HepG2 (cell line): ENCODE measurements around the gene BCL2L1. TPM values are rescaled to one million over a fixed set of nuclear protein-coding genes. Genes with fewer than 3 reads are reported as not detected.

Experiments
- ELF4 ChIP-seq: sonication (generic); formaldehyde crosslinking; IDR thresholded peaks from 2 replicates; pipeline ENCODE4 v1.5.0; 2020; ENCODE audit warnings: missing genetic modification reagents, mild to moderate bottlenecking, moderate library complexity, borderline replicate concordance
- HCFC1 ChIP-seq: fragments of 150-350 bp; IDR thresholded peaks from 2 replicates; pipeline ENCODE4 v1.6.1; 2014; ENCODE audit warnings: low read depth, low read length
- HDAC2 ChIP-seq: sonication (generic); formaldehyde crosslinking; IDR thresholded peaks from 2 replicates; pipeline ENCODE4 v1.4.0; 2020; ENCODE audit warnings: missing genetic modification reagents
- KAT7 ChIP-seq: IDR thresholded peaks from 2 replicates; pipeline ENCODE4 v1.6.1; 2018; ENCODE audit warnings: borderline replicate concordance, missing compliant biosample characterization
- KLF16 ChIP-seq, 2 experiments: sonication (generic) in 1 of 2; formaldehyde crosslinking in 1 of 2; IDR thresholded peaks; 2 replicates each; pipeline versions ENCODE4 v1.6.1 to v1.8.0; 2016 to 2023; ENCODE audit warnings: missing genetic modification reagents in 2 of 2, missing compliant biosample characterization in 1 of 2
- LRRFIP1 ChIP-seq: sonication (generic); formaldehyde crosslinking; conservative IDR thresholded peaks from 2 replicates; pipeline ENCODE4 v1.4.0; 2020; ENCODE audit warnings: missing genetic modification reagents
- MATR3 ChIP-seq: sonication (generic); formaldehyde crosslinking; IDR thresholded peaks from 2 replicates; pipeline ENCODE4 v1.4.0; 2020; ENCODE audit warnings: missing genetic modification reagents
- NR2F2 ChIP-seq: IDR thresholded peaks from 2 replicates; pipeline ENCODE4 v1.6.1; 2012; ENCODE audit warnings: low read depth, inconsistent platforms, borderline replicate concordance
- PTBP1 ChIP-seq: fragments of 200-400 bp; formaldehyde crosslinking; IDR thresholded peaks from 2 replicates; pipeline ENCODE4 v1.6.1; 2018; ENCODE audit warnings: low read length, low read depth; ENCODE audit not compliant: poor library complexity, severe bottlenecking
- SP5 ChIP-seq: IDR thresholded peaks from 2 replicates; pipeline ENCODE4 v1.6.1; 2016; ENCODE audit warnings: low read depth, borderline replicate concordance
- ZC3H4 ChIP-seq: sonication (generic); formaldehyde crosslinking; IDR thresholded peaks from 2 replicates; pipeline ENCODE4 v1.4.0; 2020; ENCODE audit warnings: missing genetic modification reagents, borderline replicate concordance
- ZFP1 ChIP-seq: IDR thresholded peaks from 2 replicates; pipeline ENCODE4 v1.6.1; 2016
- ZNF101 ChIP-seq: sonication (generic); formaldehyde crosslinking; IDR thresholded peaks from 2 replicates; pipeline ENCODE4 v1.4.0; 2020; ENCODE audit warnings: mild to moderate bottlenecking, low read depth, missing genetic modification reagents, borderline replicate concordance
- ZNF207 ChIP-seq: fragments of 450-650 bp; IDR thresholded peaks from 2 replicates; pipeline ENCODE4 v1.6.1; 2016; ENCODE audit warnings: antibody characterized with exemption, borderline replicate concordance
- ZNF333 ChIP-seq: sonication (generic); formaldehyde crosslinking; IDR thresholded peaks from 2 replicates; pipeline ENCODE4 v1.4.0; 2020; ENCODE audit warnings: mild to moderate bottlenecking, missing genetic modification reagents, borderline replicate concordance
- ZNF335 ChIP-seq: sonication (generic); formaldehyde crosslinking; IDR thresholded peaks from 2 replicates; pipeline ENCODE4 v1.4.0; 2020; ENCODE audit warnings: missing genetic modification reagents
- ZNF350 ChIP-seq: sonication (generic); formaldehyde crosslinking; IDR thresholded peaks from 2 replicates; pipeline ENCODE4 v1.4.0; 2020; ENCODE audit warnings: mild to moderate bottlenecking, low read depth, missing genetic modification reagents, borderline replicate concordance
- ZNF44 ChIP-seq: sonication (generic); formaldehyde crosslinking; IDR thresholded peaks from 2 replicates; pipeline ENCODE4 v1.5.1; 2020; ENCODE audit warnings: mild to moderate bottlenecking, missing genetic modification reagents
- ZNF713 ChIP-seq: sonication (generic); formaldehyde crosslinking; IDR thresholded peaks from 2 replicates; pipeline ENCODE4 v1.4.0; 2020; ENCODE audit warnings: mild to moderate bottlenecking, missing genetic modification reagents
- ZNF720 ChIP-seq: sonication (generic); formaldehyde crosslinking; IDR thresholded peaks from 2 replicates; pipeline ENCODE4 v1.4.0; 2020; ENCODE audit warnings: missing genetic modification reagents
- ZNF737 ChIP-seq: sonication (generic); formaldehyde crosslinking; IDR thresholded peaks from 2 replicates; pipeline ENCODE4 v1.5.0; 2020; ENCODE audit warnings: missing genetic modification reagents, mild to moderate bottlenecking, borderline replicate concordance
- ZNF746 ChIP-seq: sonication (generic); formaldehyde crosslinking; IDR thresholded peaks from 2 replicates; pipeline ENCODE4 v1.8.0; 2022; ENCODE audit warnings: mild to moderate bottlenecking, missing genetic modification reagents
- polyA plus RNA-seq, 8 experiments: library from polyadenylated mRNA; depleted of rRNA in 3 of 8; stranded (reverse) in 7 of 8; unstranded in 1 of 8; fragments of >200 nt; fragmentation: Illumina TruSeq in 4 of 8; extraction: Trizol in 4 of 8; gene quantifications; 2 replicates each; pipeline versions ENCODE4 v1.2.1 to v1.2.3, GENCODE V29; 2011 to 2016; ENCODE audit warnings: low read depth in 4 of 8, missing spikeins in 1 of 8, mixed read lengths in 1 of 8; ENCODE audit not compliant: insufficient read depth in 1 of 8
- total RNA-seq, 5 experiments: library from RNA; depleted of rRNA; stranded (reverse); fragments of >200 nt; fragmentation: Illumina TruSeq; extraction: Trizol; gene quantifications; 2 replicates each; pipeline ENCODE4 v1.2.3, GENCODE V29; 2016; ENCODE audit warnings: low read depth in 1 of 5
- TF ChIP-seq, protein P1 (sequence below): IDR thresholded peaks from 2 replicates; pipeline ENCODE4 v1.6.1; 2016; ENCODE audit warnings: missing compliant biosample characterization, missing genetic modification reagents, borderline replicate concordance
- TF ChIP-seq, protein P2 (sequence below): sonication (generic); formaldehyde crosslinking; IDR thresholded peaks from 2 replicates; pipeline ENCODE4 v1.4.0; 2020; ENCODE audit warnings: low read depth, mild to moderate bottlenecking, missing genetic modification reagents

BCL2L1 gene
- total and polyA plus RNA-seq, 2 of the 13 experiments (the other 11 are each of a cell fraction or from before 2014, with no cell fraction given) = 164 to 258 TPM

- TF ChIP-seq, protein P1, sequence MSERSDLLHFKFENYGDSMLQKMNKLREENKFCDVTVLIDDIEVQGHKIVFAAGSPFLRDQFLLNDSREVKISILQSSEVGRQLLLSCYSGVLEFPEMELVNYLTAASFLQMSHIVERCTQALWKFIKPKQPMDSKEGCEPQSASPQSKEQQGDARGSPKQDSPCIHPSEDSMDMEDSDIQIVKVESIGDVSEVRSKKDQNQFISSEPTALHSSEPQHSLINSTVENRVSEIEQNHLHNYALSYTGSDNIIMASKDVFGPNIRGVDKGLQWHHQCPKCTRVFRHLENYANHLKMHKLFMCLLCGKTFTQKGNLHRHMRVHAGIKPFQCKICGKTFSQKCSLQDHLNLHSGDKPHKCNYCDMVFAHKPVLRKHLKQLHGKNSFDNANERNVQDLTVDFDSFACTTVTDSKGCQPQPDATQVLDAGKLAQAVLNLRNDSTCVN (CRISPR knock-in tag) = no peak
- TF ChIP-seq PTBP1 (no peak), ZNF720 (CRISPR knock-in tag) (no peak), ZNF207 (no peak), MATR3 (CRISPR knock-in tag) (no peak), ZNF335 (CRISPR knock-in tag) (no peak), ZNF333 (no peak), ZNF713 (CRISPR knock-in tag) (no peak), KAT7 (no peak), ZC3H4 (no peak), HDAC2 (CRISPR knock-in tag) (0 out of 2 replicates have a peak, but pooled peaks have one; percentile 20), ZNF737 (CRISPR knock-in tag) (no peak), ZNF746 (no peak), KLF16 (CRISPR knock-in tag; IDR thresholded peaks at IDR 0.05) (no peak), NR2F2 (no peak), ZNF350 (no peak), SP5 (CRISPR knock-in tag) (0 out of 2 replicates have a peak, but pooled peaks have one; percentile 2), ZNF101 (CRISPR knock-in tag) (no peak), ZNF44 (CRISPR knock-in tag) (no peak), LRRFIP1 (CRISPR knock-in tag) (no peak), ELF4 (CRISPR knock-in tag) (no peak), HCFC1 (no peak), ZFP1 (0 out of 2 replicates have a peak, but pooled peaks have one; percentile 8)
- TF ChIP-seq, protein P2, sequence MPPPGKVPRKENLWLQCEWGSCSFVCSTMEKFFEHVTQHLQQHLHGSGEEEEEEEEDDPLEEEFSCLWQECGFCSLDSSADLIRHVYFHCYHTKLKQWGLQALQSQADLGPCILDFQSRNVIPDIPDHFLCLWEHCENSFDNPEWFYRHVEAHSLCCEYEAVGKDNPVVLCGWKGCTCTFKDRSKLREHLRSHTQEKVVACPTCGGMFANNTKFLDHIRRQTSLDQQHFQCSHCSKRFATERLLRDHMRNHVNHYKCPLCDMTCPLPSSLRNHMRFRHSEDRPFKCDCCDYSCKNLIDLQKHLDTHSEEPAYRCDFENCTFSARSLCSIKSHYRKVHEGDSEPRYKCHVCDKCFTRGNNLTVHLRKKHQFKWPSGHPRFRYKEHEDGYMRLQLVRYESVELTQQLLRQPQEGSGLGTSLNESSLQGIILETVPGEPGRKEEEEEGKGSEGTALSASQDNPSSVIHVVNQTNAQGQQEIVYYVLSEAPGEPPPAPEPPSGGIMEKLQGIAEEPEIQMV (CRISPR knock-in tag) = 0 out of 2 replicates have a peak, but pooled peaks have one; percentile 10
Observed at GRCh38 chr20:31662372-31662854, 60.3 kb downstream of the BCL2L1 start (continued).
